Measurements from ENCODE around the gene C12orf57.

- TF ChIP-seq NR3C1 (CRISPR knock-in tag; conservative IDR thresholded peaks at IDR 0.05; ENCODE audit: low read depth), result no peak
- no peak for TF ChIP-seq ESRRA (CRISPR knock-in tag; IDR thresholded peaks at IDR 0.05; ENCODE audit: borderline replicate concordance)
- TF ChIP-seq SMAD3 (CRISPR knock-in tag; IDR thresholded peaks at IDR 0.05; ENCODE audit: borderline replicate concordance), result no peak
- TF ChIP-seq NR2C2 (CRISPR knock-in tag; IDR thresholded peaks at IDR 0.05), result no peak
- no peak for TF ChIP-seq CTCF (IDR thresholded peaks at IDR 0.05)
- no peak for TF ChIP-seq ZNF232 (CRISPR knock-in tag; IDR thresholded peaks at IDR 0.05)
- TF ChIP-seq SP1 (CRISPR knock-in tag; conservative IDR thresholded peaks at IDR 0.05), result no peak
Measured at GRCh38 chr12:6955108-6956020, 11.5 kb downstream of the C12orf57 start.
